M059J (cell line): ENCODE measurements around the gene KRTAP12-1. TPM values are rescaled to one million over a fixed set of nuclear protein-coding genes. Genes with fewer than 3 reads are reported as not detected.
A peak's percentile ranks its signal among the peaks of the same experiment; 100 is the strongest.
"Not testable (repeated sequence)": the region's sequence is repeated elsewhere in the genome, so short reads cannot be mapped to it uniquely, and the experiment has no call there.

ENCODE experiments used
- DNase-seq: peaks from one replicate; pipeline ENCODE4 v3.0.0-alpha.2; 2012; ENCODE audit warnings: low read depth
- total RNA-seq: library from RNA; depleted of rRNA; stranded (reverse); fragments of >200 nt; shearing (Covaris generic); gene quantifications from 2 replicates; pipeline ENCODE4 v1.2.3, GENCODE V29; 2014

KRTAP12-1 gene
- total RNA-seq, 1 experiment from 2014 or later = not detected

DNA sequence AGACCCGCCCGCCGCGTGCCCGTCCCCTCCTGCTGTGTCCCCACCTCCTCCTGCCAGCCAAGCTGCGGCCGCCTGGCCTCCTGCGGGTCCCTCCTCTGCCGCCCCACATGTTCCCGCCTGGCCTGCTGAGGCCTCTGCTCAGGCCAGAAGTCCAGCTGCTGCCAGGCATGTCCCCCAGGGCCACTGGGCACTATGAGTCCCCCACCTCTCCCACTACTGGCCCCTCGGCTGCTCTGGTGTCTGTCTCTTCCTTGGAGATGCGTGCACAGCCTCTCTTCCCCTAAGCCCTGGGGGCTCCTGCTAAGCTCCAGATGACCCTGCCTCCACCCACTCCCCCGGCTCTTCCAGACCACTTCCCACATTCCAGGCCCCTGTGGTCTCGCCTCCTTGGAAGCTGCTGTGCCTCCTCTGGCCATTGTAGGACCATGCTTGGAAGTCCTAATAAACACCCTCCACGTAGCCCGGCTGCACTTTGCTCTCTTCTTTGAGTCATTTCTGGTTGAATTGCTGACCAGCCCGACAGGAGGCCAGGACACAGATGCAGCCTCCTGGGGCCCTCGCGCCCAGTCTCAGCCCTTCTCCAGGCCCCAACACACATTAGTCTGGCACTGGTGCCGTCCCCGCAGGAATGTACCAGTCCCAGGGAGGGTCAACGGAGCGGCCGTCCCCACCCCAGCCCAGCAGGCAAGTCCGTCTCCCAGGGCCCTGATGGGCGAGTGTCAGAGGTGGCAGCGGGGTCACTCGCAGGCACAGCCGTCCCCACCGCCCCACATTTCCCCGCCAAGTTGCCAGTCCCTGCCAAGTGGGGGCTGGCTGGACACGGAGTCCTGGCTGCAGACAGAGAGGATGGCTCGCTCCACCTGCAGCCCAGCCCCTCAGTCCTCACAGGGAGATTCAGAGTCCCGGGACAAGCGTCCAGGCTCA, 16.1 kb upstream of the KRTAP12-1 start:
- peak; percentile 13 for DNase-seq

DNA sequence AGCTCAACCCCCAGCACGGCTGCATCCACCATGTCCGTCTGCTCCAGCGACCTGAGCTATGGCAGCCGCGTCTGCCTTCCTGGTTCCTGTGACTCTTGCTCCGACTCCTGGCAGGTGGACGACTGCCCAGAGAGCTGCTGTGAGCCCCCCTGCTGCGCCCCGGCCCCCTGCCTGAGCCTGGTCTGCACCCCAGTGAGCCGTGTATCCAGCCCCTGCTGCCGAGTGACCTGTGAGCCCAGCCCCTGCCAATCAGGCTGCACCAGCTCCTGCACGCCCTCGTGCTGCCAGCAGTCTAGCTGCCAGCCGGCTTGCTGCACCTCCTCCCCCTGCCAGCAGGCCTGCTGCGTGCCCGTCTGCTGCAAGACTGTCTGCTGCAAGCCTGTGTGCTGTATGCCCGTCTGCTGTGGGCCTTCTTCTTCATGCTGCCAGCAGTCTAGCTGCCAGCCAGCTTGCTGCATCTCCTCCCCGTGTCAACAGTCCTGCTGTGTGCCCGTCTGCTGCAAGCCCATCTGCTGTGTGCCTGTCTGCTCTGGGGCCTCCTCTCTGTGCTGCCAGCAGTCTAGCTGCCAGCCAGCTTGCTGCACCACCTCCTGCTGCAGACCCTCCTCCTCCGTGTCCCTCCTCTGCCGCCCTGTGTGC, 15.3 kb upstream of the KRTAP12-1 start, which contains the start of gene KRTAP10-12:
Gene KRTAP10-12 (plus strand): TSS at position 1 of the 639 bp plus-strand sequence. CDS start 30 bp downstream, at position 31.
- not testable (repeated sequence) for DNase-seq

DNA sequence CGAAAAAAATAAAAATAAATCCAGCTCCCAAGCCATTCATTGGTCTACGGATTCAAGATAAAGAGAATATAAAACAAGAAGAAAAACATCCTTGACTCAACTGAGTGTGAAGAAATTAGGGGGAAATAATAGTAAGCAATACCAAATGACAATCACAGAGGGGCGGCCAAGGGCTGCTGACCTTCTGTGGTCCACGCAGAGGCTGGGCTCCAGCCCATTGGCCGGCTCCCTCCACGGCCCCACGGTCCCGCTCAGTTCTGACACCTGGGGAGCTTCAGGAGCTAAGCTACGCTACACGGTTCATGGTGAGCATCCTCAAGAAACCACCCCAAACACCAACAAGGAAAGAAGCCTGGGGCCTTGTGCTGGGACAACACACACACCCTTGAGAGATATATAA, 14.6 kb upstream of the KRTAP12-1 start:
- no peak for DNase-seq

DNA sequence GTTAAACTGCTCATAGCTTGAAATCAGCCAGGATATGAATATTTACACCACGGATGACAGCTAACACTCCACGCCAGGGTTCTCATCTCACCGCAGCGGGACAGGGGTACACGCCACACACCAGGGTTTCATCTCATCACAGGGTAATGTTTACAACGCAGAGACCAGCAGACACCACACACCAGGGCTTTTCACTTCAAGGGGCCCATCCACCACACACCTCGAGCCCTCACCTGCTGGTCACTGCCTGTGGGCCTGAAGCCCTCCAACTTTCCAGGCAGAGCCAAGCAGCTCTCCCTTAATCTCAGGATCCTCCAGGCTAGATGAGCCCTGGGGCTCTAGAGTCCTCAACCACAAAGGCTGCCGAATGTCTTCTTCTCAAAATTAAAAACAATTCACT, 13.7 kb upstream of the KRTAP12-1 start:
- no peak for DNase-seq

DNA sequence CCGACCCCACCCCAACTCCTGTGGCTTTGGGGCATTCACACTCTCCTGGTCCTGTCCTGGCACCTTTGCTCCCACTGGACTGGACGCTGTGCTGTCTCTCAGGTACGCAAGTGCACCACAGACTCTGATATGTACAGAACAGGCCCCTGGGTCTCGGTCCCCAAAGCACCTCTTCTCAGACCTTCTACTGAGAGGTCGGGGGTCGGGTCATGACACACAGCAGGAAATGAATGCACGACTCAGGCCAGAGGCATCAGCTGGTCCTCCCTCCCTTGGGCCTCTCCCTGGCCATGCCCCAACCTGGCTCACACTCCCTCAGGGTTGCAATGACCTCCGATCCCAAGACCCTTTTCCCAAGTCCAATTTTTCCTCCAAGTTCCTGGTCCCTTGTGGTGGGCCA, 13.2 kb upstream of the KRTAP12-1 start:
- DNase-seq = no peak

DNA sequence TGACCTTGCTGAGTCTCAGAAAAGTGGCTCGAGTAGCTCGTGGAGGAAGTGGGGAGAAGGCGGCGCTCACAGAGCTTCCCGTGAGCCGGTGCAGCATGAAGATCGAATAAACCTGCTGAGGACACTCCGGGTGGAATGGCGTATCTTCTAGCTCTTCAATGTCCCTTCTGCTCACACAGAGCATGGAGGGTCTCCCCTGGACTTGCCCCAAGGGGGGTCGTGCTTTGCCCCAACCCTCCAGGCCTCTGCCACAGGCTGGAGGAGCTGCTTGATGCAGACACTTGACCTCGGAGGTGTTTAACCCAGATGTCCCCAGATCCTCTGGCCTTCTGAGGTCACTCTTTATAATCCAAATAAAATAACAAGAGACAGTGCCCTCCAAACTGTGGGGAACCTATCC, 12.8 kb upstream of the KRTAP12-1 start:
- DNase-seq = no peak

DNA sequence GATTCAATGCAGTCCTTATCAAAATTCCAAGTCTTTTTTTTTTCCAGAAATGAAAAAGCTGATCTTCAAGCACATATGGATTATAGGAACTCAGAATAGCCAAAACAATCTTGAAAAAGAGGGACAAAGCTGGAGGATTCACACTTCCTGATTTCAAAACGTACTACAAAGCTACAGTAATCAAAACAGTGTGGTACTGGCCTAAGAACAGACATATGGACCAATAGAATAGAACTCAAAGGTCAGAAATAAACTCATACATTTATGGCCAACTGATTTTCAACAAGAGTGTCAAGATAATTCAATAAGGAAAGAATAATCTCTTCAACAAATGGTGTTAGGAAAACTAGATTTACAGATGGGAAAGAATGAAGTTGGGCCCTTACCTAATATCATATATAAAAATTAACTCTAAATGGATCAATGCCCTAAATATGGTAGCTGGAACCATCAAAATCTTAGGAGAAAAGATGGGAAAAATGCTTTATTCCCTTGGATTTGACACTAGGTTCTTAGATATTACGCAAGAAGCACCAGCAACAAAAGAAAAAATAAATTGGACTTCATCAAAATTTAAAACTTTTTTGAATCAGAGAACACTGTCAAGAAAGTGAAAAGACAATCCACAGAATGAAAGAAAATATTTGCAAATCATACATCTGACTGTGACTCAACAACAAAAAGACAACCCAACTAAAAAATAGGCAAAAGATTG, 11.0 kb upstream of the KRTAP12-1 start:
- DNase-seq = no peak

DNA sequence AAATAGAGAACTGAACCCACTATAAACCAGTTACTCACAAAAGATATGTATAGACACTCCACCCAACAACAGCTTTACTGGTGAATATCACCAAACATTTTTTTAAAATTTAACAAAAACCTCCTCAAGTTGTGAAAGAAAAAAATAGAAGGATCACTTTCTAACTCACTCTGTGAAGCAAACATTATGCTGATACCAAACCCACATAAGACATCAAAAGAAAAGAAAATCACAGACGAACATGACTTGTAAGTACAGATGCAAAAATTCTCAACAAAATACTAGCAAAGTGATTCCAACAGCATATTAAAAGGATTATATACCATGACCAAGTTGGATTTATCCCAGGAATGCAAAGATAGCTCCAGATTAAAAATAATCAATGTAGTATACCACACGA, 9.7 kb upstream of the KRTAP12-1 start:
- DNase-seq = no peak

DNA sequence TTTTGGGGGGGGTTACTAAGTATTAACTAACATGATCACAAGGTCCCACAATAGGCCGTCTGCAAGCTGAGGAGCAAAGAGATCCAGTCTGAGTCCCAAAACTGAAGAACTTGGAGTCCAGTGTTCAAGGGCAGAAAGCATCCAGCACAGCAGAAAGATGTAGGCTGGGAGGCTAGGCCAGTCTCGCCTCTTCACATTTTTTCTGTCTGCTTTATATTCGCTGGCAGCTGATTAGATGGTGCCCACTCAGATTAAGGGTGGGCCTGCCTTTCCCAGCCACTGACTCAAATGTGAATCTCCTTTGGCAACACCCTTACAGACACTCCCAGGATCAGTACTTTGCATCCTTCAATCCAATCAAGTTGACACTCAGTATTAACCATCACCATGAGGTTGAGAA, 7.8 kb upstream of the KRTAP12-1 start:
- DNase-seq = not testable (repeated sequence)

DNA sequence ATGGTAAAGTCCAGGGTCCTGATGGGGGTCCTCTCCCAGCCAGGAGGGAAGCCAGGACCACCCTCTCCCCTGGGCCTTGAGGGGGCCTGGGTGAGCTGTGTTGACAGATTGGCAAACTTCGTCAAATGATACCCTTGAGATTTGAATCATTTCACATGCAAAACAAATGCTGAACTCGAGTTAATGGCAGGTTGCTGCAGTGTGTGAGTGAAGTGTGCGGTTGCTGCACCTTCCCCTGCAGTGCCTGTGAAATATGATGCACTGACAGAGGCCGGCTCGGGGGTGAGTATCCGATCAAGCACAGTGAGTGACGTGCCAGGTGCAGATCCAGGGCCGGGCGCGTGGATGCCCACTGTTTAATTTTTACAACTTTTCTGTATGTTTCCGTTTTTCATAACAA, 5.7 kb upstream of the KRTAP12-1 start:
- no peak for DNase-seq

DNA sequence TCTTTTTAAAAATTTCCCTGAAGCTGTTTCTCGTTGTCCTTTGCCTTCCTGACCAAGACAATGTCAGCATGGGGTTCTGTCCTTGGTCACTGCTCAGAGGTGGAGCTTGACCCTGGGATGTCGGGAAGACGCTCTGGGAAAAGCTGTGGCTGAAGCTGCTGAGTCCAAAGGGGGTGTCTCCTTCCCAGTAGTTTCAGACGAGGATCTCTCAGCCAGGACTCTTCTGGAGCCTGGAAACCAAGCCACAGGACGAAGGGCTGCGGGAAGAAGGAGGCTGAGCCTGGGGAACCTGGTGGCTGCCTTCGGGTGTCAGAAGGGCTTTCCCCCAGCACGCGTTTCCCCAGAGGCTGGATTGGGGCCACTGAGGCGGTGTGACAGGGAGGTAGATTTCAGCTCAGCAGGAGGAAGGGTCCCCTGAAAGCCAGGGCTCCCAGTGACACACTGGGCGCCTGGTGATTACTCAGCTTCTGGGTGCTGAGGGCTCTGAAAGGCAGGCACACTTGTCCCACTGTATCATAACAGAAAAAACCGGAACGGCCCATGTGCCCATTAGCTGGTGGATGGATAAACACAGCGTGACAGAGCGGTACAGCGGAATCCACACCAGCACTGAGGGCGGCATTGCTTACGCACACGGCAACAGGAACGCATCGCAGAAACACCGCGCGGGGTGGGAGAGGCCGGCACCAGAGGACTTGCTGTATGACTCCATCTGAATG, 5.0 kb upstream of the KRTAP12-1 start:
- no peak for DNase-seq

DNA sequence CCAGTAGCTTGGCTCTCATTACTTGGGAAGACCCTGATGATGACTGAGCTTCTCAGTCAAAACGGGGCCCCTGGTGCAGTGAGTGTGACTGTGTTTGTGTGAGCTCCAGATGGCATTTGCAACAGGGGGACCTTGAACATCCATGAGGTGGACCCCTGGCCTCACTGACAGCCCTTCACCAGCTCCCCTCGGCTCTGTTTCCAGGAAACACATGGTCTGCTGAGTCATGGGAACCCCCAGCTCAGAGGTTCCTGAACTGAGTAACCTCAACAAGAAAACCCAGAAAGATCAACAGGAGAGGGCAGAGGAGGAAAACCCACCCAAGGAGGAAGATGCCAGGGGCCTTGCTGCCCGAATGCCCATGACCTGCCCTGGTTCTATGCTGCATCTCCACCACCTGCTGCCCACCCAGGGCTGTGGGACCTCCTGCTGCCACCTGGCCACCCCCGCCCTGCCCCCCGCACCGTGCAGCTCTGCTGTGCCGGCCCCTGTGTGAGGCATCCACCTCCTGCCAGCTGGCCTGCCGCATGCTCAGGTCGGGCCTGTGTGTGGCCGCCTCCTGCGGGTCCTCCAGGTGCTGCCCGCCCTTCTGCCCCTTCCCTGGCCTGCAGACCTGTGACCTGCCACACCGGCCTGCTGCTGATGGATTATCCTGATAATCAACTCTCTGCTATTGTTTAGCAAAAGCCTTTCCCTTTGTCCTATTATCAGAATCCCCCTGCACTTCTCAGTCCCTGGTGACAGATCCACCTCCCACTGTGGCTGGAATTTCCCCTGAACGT, 4.2 kb upstream of the KRTAP12-1 start:
- DNase-seq = no peak

DNA sequence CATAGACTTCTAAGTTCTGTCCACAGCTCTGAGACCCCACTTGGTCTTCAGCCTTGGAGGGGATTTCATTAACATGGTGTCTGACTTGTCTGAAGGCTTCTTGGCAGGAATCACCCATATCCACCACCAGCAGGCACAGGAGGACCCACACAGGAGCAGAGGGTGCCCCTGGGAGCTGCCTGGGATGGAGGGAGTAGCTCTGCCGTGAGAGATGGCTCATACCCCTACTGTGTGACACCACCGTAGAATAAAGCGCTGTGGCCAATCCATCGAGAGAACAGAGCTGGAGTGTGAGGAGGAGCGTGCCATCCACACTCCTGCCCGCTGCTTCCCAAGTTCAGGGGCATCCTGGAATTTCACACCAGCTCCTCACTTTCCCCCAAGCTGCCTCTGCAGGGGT, 3.1 kb upstream of the KRTAP12-1 start:
- DNase-seq = not testable (repeated sequence)

DNA sequence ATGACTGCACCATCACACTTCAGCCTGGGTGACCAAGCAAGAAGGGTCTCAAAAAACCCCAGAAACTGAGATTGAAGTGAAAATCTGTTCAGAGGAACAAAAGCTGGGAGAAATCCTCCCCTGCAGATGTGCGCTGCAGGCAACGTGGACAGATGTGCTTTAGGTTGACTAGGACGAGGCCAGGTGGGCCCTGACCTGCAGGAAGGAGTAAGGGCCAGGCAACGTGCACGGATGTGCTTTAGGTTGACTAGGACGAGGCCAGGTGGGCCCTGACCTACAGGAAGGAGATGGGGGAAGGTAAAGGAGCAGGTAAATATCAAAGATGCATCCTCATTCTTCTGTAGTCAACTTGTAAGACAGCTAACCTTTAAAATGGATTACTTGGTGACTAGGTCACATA, 2.5 kb upstream of the KRTAP12-1 start:
- DNase-seq = no peak

DNA sequence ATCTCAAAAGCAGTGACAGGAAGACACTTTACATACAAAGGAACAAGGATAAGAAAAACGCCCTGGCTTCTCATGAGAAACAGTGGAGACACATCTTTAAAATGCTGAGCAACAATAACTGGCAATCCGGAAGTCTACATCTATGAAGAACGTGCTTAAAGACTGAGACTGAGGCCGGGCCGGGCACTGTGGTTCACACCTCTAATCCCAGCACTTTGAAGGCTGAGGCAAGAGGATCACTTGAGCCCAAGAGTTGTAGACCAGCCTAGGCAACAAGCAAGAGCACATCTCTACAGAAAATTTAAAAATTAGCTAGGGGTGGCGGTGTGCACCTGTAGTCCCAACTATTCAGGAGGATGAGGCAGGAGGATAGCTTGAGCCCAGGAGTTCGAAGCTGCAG, 2.1 kb upstream of the KRTAP12-1 start:
- no peak for DNase-seq

DNA sequence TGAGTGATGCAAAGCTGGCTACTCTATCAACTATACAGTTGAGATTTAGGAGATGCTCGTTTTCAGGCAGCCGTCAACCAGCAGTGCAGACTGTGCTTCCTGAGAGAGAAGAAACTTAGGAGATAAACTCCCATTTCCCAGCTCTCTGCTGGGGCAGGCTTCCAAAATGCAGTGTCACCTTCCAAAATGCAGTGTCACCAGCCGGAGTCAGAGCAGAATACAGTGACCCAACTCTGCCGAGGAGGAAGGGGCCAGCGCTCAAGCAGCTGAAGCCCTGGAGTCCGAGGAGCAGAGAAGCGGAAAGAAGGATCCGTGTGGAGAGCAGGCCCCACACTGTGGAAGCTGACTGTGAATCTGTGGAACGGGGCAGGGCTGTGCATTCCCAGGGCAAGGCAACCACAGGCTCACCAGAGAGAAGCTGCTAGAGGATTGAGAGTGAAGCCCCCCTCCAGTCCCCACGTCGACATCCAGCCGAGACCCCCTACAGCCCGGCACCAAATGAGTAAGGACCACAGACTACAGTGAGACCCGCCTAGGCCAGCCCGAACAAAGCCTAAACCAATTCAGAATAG, 703 bp upstream of the KRTAP12-1 start:
- DNase-seq = no peak

DNA sequence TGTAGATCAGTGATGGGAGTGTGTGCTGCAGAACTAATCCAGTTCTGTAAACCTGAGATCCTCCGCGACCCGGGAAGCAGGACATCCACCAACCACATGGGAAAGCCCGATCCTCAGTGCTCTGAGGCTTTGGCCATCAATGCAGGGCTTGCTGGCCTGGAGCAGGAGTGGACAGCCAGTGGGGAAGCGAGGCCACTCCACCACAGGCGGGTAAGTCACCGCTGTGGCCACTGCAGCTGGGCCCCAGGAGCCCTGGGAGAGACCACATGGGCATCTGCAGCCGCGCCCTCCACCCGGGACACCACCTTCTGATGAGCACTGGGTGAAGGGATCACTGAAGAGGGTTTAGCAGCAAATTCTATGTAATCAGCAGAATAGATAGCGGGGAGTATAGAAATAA, 811 bp downstream of the KRTAP12-1 start:
- DNase-seq = no peak

DNA sequence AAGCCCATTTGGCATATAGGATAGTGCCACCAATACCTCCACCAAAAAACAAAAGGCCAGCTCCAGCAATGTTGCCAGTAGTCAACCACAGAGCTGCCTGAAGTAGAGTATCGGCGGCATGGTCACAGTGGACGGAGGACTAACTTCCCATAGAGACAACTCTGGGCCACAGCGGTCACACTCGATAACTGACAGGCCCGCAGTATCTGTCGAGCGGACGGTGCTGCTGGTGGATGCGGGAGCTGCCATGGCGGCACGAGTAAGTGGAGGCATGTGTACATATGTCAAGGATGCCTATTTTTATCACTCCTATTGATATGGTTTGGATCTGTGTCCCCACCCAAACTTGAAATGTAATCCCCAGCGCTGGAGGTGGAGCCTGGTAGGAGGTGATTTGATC, 4.1 kb downstream of the KRTAP12-1 start:
- DNase-seq = no peak

DNA sequence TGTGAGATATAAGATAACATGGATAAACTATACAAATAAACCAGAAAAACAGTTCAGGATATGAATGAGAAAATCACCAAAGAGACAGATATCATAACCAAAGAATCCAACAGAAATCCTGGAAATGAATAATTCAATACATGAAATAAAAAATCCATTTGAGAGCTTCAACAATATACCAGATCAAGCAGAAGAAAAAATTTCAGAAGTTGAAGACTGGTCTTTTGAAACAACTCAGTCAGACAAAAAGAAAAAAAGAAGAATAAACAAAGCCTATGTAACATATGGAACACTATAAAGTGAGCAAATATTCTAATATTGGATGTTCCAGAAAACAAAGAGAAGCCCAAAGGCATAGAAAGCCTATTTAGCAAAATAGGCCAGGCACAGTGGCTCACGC, 10.1 kb downstream of the KRTAP12-1 start:
- DNase-seq = no peak

DNA sequence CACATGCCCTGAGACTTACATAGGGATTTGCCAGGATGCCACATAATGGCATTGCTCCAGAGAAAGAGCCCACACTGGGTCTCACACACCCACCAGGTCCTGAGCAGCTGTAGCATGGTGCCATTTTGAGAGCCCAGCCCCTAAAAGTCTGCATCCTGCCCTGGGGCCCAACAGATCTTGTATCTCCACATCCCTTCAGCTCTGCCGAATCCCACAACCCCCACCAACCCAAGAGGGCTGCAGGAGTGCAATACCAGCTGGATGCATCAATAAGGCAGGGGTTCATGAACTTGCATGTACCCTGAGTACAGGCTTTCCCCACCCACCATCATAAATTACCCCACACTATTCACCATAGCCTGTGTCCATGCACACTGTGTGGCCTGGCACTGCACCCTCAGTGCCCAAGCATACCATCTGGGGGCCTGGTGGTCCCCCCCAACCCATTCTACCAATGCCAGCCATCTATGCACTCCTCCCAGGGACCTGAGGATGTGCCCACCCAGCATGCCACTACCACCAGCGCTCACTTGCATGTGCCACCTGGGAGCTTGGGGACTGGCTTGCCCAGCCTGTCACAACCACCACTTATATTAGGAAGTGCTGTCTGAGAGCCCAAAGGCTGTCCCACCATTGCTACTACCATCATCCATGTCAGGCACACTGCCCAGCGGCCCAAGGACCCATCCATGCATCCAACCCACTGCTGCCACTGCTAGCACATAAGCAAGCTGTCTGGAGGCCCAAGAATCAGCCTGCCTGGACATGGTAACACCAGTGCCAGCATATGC, 11.1 kb downstream of the KRTAP12-1 start:
- no peak for DNase-seq
